IPS-15b (cell line): Measurements from ENCODE around the gene INA.
"Not testable (repeated sequence)": the region's sequence is repeated elsewhere in the genome, so short reads cannot be mapped to it uniquely, and the experiment has no call there.

ENCODE experiments used
- H3K27me3 ChIP-seq: one replicate; pipeline ENCODE4 v1.6.1; 2013; ENCODE audit warnings: low read length; ENCODE audit not compliant: control insufficient read depth, insufficient read depth
- H3K36me3 ChIP-seq: one replicate; pipeline ENCODE4 v1.6.1; 2013; ENCODE audit warnings: low read length; ENCODE audit not compliant: control insufficient read depth, insufficient read depth
- H3K4me1 ChIP-seq: one replicate; pipeline ENCODE4 v1.6.1; 2013; ENCODE audit warnings: mild to moderate bottlenecking, low read length; ENCODE audit not compliant: control insufficient read depth, insufficient read depth
- H3K4me3 ChIP-seq: one replicate; pipeline ENCODE4 v1.5.1; 2013; ENCODE audit warnings: low read depth, low read length
- H3K9ac ChIP-seq: one replicate; pipeline ENCODE4 v1.6.1; 2013; ENCODE audit warnings: low read depth, mild to moderate bottlenecking, low read length
- H3K9me3 ChIP-seq: one replicate; pipeline ENCODE4 v1.6.1; 2013; ENCODE audit warnings: mild to moderate bottlenecking, low read length; ENCODE audit not compliant: control insufficient read depth, insufficient read depth

Gene INA

DNA sequence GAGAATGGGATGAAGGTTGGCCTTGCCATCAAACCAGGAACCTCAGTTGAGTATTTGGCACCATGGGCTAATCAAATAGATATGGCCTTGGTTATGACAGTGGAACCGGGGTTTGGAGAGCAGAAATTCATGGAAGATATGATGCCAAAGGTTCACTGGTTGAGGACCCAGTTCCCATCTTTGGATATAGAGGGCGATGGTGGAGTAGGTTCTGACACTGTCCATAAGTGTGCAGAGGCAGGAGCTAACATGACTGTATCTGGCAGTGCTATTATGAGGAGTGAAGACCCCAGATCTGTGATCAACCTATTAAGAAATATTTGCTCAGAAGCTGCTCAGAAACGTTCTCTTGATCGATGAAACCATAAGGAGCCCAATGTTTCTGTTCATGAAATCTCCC, 30.6 kb upstream of the INA start:
- H3K36me3 ChIP-seq = no peaks in the 10 kb centered on the region
- H3K4me3 ChIP-seq = no peak overlapping the region
- no peak overlapping the region for H3K9ac ChIP-seq
- H3K4me1 ChIP-seq = peaks cover 5% of the 10 kb centered on the region
- H3K27me3 ChIP-seq = no peaks in the 10 kb centered on the region
- no peaks in the 10 kb centered on the region for H3K9me3 ChIP-seq

DNA sequence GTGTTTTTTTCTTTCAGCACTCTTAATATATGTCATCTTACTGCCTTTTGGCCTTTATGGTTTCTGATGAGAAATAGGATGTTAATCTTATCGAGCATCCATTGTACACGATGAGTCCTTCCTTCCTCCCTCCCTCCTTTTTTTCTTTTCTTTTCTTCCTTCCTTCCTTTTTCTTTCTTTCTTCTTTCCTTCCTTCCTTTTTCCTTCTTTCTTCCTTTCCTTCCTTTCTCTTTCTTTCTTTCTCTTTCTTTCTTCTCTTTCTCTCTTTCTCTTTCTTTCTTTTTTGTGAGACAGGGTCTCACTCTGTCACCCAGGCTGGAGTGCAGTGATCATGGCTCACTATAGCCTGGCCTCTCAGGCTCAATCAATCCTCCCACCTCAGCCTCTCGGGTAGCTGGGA, 22.8 kb upstream of the INA start:
- H3K36me3 ChIP-seq = no peaks in the 10 kb centered on the region
- peaks cover 2% of the 10 kb centered on the region for H3K4me1 ChIP-seq
- no peak overlapping the region for H3K9ac ChIP-seq
- H3K4me3 ChIP-seq = no peak overlapping the region
- H3K27me3 ChIP-seq = no peaks in the 10 kb centered on the region
- no peaks in the 10 kb centered on the region for H3K9me3 ChIP-seq

DNA sequence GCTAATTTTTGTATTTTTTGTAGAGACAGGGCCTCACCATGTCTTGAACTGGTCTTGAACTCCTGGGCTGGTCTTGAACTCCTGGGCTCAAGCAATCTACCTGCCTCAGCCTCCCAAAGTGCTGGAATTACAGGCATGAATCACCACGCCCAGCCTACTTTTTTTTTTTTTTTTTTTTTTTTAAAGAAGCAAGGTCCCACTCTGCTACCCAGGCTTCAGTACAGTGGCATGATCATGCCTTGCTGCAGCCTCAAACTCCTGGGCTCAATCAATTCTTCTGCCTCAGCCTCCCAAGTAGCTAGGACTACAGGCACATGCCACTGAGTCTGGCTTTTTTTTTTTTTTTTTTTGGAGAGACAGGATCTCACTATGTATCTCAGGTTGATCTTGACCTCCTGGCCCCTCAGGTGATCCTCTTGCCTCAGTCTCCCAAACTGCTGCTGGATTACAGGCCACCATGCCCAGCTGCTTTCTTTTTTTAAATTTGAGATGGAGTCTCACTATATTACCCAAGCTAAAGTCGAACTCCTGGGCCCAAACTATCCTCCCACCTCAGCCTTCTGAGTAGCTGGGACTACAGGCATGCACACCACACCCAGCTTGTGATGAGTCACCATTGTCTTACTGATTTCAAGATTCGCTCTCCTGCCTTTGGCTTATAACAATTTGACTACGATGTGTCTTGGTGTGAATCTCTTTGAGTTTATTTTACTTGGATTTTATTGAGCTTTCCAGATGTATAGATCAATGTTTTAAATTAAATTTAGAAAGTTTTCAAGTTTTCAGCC, 22.2 kb upstream of the INA start:
- Histone ChIP-seq H3K4me3 (no peak overlapping the region), H3K9me3 (no peaks in the 10 kb centered on the region), H3K36me3 (no peaks in the 10 kb centered on the region), H3K27me3 (no peaks in the 10 kb centered on the region), H3K9ac (no peak overlapping the region), H3K4me1 (peaks cover 2% of the 10 kb centered on the region)

DNA sequence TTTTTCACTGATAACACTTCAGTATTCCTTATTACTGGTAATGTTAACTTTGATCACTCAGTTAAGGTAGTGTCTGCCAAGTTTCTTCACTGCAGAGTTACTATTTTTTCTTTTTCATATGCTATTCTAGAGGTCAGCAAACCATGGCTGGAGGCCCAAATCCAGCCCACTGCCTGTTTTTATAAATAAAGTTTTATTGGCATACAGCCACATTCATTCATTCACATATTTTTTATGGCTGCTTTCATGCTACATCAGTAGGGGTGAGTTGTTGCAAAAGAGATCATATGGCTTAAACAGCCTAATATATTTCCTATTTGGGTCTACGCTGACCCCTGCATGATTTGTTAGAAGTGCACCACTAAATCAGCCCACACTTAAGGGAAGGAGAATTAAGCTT, 20.3 kb upstream of the INA start:
- Histone ChIP-seq H3K36me3 (no peaks in the 10 kb centered on the region), H3K9me3 (peaks cover 4% of the 10 kb centered on the region), H3K4me3 (no peak overlapping the region), H3K4me1 (peaks cover 2% of the 10 kb centered on the region), H3K27me3 (no peaks in the 10 kb centered on the region), H3K9ac (no peak overlapping the region)

DNA sequence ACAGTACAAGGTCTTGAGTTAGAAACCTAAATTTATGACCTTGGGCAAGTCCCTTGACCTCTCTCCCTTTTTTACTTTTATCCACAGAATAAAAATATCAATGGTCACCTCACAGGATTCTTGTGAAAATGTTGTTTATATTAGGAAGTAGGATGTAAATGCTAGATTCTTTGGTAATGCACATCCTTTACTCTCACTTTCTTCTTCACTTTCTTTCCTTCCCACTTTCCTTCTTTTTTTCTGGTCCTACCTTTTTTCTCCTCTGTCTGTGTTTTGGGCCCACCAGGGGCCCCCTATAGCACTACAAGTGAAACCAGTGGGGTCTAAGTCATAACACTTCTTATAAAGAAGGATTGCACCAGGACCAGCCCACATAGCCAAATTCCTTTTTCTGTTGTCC, 19.1 kb upstream of the INA start:
- H3K9me3 ChIP-seq = peaks cover 4% of the 10 kb centered on the region
- H3K4me3 ChIP-seq = no peak overlapping the region
- H3K4me1 ChIP-seq = peaks cover 2% of the 10 kb centered on the region
- no peaks in the 10 kb centered on the region for H3K27me3 ChIP-seq
- H3K9ac ChIP-seq = no peak overlapping the region
- no peaks in the 10 kb centered on the region for H3K36me3 ChIP-seq

DNA sequence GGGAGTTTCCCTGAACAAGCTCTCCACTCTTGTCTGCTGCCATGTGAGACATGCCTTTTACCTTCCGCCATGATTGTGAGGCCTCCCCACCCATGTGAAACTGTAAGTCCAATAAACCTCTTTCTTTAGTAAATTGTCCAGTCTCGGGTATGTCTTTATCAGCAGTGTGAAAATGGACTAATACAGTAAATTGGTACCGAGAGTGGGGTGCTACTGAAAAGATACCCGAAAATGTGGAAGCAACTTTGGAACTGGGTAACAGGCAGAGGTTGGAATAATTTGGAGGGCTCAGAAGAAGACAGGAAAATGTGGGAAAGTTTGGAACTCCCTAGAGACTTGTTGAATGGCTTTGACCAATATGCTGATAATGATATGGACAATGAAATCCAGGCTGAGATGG, 18.0 kb upstream of the INA start:
- not testable (repeated sequence) for H3K9me3 ChIP-seq, H3K4me3 ChIP-seq

DNA sequence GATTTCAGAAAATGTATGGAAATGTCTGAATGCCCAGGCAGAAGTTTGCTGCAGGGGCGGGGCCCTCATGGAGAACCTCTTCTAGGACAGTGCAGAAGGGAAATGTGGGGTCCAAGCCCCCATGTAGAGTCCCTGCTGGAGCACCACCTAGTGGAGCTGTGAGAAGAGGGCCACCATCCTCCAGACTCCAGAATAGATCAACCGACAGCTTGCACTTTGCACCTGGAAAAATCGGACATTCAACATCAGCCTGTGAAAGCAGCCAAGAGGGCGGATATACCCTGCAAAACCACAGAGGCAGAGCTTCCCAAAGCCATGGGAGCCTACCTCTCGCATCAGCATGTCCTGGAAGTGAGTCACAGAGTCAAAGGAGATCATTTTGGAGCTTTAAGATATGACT, 16.9 kb upstream of the INA start:
- peaks cover 4% of the 10 kb centered on the region for H3K9me3 ChIP-seq
- no peaks in the 10 kb centered on the region for H3K27me3 ChIP-seq
- no peaks in the 10 kb centered on the region for H3K4me1 ChIP-seq
- no peak overlapping the region for H3K4me3 ChIP-seq
- H3K36me3 ChIP-seq = no peaks in the 10 kb centered on the region
- H3K9ac ChIP-seq = no peak overlapping the region

More for the DNA sequence above, 18.0 kb upstream of the INA start:
- H3K9ac ChIP-seq, H3K27me3 ChIP-seq, H3K4me1 ChIP-seq, H3K36me3 ChIP-seq: not testable (repeated sequence)

DNA sequence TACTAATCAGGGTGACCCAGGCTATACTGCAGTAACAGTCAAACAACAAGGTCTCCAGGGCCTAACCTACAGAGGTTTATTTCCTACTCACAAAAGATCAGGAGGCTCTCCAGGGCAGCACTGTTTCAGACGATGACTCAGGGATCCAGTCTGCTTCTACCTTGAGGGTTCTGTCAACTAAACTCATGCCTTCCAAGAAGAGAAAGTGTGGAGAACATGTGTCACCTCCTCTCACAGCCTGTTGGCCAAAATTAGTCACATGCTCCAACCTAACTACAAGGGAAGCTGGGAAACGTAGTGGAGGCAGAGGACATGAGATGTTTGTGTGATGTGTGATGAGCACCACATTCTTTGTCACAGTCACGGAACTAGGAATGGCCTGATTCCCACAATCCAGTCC, 14.7 kb upstream of the INA start:
- Histone ChIP-seq H3K27me3 (no peaks in the 10 kb centered on the region), H3K4me3 (no peak overlapping the region), H3K9me3 (peaks cover 4% of the 10 kb centered on the region), H3K36me3 (no peaks in the 10 kb centered on the region), H3K4me1 (no peaks in the 10 kb centered on the region), H3K9ac (no peak overlapping the region)

DNA sequence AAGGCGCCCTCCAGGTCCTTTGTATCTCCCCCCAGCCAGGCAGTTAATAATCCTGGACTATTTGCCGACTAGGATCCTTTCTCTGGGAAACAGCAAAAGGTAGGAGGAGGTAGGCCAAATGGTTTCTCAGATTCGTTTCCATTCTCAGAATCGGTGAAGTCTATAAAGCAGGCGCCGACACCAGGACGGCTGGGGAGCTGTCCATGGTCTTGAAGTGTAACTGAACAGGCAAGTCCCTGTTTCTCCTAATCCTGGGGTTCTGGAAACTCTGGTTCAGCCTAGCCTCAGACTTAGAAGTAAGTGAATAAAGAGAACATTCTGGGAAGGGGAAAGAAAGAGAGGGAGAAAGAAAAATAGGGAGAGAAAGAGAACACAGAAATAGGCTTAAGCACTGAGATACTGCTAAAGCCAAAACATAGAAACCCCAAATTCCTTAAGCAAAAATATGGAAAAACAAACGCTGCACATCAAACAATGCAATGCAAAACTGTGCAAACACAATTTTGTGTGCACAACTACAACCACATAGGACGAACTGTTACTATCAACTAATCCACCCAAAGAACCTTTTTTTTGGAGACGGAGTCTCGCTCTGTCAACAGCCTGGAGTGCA, 11.1 kb upstream of the INA start:
- no peaks in the 10 kb centered on the region for H3K36me3 ChIP-seq
- H3K4me3 ChIP-seq = no peak overlapping the region
- H3K9ac ChIP-seq = no peak overlapping the region
- no peaks in the 10 kb centered on the region for H3K9me3 ChIP-seq
- no peaks in the 10 kb centered on the region for H3K4me1 ChIP-seq
- no peaks in the 10 kb centered on the region for H3K27me3 ChIP-seq

DNA sequence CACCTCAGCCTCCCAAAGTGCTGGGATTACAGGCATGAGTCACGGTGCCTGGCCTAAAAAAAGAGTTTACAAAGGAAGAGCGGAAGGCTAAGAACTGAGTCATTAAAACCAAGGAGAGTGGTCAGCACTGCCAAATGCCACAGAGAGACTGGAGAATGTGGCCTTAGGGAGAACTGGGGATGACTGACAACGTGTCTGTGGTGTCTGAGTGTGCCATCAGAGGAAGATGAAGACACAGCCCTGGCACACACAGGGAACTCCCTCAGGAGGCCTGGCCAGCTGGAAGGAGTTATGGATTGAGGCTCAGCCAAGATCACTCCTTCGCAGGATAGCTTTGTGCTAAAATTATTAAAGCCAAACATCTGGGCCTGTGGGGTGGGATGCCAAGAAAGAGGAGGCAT, 3.9 kb upstream of the INA start:
- Histone ChIP-seq H3K4me1 (no peaks in the 10 kb centered on the region), H3K36me3 (no peaks in the 10 kb centered on the region), H3K9ac (no peak overlapping the region), H3K9me3 (no peaks in the 10 kb centered on the region), H3K27me3 (peaks cover 28% of the 10 kb centered on the region), H3K4me3 (no peak overlapping the region)

DNA sequence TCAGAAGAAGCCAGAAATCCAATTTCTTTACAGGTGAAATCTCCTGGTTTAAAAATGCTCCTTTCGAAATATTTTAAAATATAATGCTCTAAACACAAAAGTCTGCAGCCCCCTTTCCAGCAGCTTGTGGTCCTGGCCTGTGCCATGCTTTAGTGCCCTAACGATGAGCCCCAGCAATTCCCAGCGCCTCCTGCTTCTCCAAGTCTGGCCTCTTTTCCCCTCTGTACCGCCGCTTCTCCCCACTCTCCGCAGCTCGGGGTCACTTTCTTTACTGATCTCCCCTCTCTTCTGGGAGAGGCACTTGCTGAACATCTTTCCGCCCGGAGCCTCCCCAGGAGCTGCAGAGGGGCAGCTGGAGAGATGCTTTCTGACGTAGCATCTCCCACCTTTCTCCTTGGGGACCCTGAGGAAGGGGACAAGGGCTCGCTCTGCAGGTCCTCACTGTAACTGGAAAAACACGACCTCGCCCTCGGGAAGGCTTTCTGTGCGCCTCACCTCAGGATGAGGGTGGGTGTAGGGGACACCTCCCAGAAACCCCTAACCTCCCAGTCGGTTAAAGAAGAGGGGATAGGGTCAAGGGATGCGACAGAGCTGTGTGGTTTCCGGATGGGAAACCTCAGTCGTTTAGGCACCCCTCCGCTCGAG, 565 bp upstream of the INA start:
- peak overlapping the region; percentile 78 for H3K4me3 ChIP-seq
- peak overlapping the region; percentile 56 for H3K9ac ChIP-seq
- no peaks in the 10 kb centered on the region for H3K36me3 ChIP-seq
- H3K27me3 ChIP-seq = peaks cover 60% of the 10 kb centered on the region
- no peaks in the 10 kb centered on the region for H3K9me3 ChIP-seq
- H3K4me1 ChIP-seq = peaks cover 3% of the 10 kb centered on the region
